Cardiac fibroblast (primary cell): ENCODE measurements around the gene MBL2.
A peak's percentile ranks its signal among the peaks of the same experiment; 100 is the strongest.

Experiments
- DNase-seq, 2 donors: peaks; one replicate each; pipeline versions ENCODE4 v3.0.0 to v3.0.0-alpha.2; 2010; ENCODE audit warnings: low read depth in 2 of 2
- H3K4me3 ChIP-seq, 2 donors: replicated peaks in 1 of 2; 1 replicate in 1 of 2; 2 replicates in 1 of 2; pipeline ENCODE4 v1.5.1; 2011; ENCODE audit warnings: low read depth in 2 of 2, low read length in 2 of 2, mild to moderate bottlenecking in 2 of 2, moderate library complexity in 1 of 2
- TF ChIP-seq, protein P1 (sequence below): IDR thresholded peaks from one replicate; pipeline ENCODE4 v1.5.1; 2011; ENCODE audit warnings: low read depth, mild to moderate bottlenecking, low read length, inconsistent platforms

Gene MBL2

DNA sequence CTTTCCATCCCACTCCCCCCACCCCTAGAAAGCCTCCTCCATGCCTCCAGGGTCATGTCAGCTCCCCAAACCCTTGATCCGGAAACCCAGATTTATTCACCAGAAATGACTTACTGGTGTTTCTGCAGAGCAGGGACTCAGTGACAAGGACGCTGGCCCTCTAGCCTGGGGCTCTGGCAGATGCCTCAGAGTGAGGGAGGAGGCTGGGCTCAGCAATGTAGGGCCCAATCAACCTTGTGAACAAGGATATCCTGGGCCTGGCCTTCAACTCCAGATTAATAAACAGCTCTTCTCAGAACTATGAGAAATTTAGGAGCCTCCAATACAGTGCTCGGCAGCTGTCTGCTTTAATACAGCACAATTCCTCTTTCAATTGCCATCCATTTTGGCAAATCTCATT is at the start of gene MBL2:
MBL2 (minus strand) TSS at position 162 of the 400 bp plus-strand sequence. CDS start 1,149 bp downstream, outside the sequence.
- H3K4me3 ChIP-seq: no peak within 1 kb of the TSS
- TF ChIP-seq, protein P1, sequence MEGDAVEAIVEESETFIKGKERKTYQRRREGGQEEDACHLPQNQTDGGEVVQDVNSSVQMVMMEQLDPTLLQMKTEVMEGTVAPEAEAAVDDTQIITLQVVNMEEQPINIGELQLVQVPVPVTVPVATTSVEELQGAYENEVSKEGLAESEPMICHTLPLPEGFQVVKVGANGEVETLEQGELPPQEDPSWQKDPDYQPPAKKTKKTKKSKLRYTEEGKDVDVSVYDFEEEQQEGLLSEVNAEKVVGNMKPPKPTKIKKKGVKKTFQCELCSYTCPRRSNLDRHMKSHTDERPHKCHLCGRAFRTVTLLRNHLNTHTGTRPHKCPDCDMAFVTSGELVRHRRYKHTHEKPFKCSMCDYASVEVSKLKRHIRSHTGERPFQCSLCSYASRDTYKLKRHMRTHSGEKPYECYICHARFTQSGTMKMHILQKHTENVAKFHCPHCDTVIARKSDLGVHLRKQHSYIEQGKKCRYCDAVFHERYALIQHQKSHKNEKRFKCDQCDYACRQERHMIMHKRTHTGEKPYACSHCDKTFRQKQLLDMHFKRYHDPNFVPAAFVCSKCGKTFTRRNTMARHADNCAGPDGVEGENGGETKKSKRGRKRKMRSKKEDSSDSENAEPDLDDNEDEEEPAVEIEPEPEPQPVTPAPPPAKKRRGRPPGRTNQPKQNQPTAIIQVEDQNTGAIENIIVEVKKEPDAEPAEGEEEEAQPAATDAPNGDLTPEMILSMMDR: no peak
- DNase-seq: no peak

GRCh38 chr10:52820309-52820708 is 47.7 kb upstream of the MBL2 start:
- TF ChIP-seq, protein P1: no peak
- no peak for DNase-seq
- no peak overlapping the region for H3K4me3 ChIP-seq

DNA sequence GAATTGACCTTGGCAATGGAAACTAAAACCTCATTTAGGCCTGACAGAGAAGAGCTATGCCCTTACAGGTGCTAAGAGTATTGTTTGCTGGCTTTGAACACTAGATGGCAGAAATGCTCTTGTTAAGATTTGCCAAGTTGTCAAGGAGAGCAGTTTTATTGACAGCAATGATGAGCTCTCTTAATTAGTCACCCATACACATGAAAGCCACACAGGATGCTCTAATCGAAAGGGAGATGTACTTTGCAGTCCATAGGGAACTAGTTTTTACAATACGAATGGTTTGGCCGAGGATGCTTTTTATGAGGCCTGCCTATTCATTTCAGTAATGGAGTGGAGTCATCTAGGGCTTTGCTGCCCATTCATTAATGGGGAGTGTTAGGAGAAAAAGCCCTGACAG is 45.4 kb upstream of the MBL2 start:
- peak; percentile 50 to 66 for DNase-seq
- H3K4me3 ChIP-seq: no peak overlapping the region
- TF ChIP-seq, protein P1: peak; percentile 56

DNA sequence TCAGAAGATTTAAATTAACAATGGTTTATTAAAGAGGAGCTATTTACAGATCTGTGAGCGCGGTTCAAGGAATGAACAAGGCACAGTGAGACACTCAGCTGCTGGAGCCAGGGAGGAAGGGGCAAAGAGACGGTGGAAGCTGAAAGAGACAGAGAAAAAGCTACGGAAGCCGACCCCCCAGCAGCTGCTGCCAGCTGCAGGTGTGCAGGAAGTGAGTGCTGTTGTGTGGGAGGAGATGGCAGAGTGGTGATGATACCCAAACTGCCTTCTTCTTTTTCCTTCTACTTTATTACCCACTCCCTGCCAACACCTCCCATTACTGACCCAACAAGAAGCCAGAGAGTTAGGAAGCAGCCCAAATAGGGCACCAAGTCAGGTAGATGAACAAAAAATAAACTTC is 41.9 kb upstream of the MBL2 start:
- no peak overlapping the region for H3K4me3 ChIP-seq
- no peak for DNase-seq
- TF ChIP-seq, protein P1: no peak

GRCh38 chr10:52811776-52812175 is 39.2 kb upstream of the MBL2 start:
- no peak for DNase-seq
- TF ChIP-seq, protein P1: no peak

GRCh38 chr10:52810761-52811160 is 38.2 kb upstream of the MBL2 start:
- DNase-seq: no peak
- TF ChIP-seq, protein P1: no peak
- H3K4me3 ChIP-seq: no peak overlapping the region

More at GRCh38 chr10:52811776-52812175, 39.2 kb upstream of the MBL2 start:
- H3K4me3 ChIP-seq: no peak overlapping the region

DNA sequence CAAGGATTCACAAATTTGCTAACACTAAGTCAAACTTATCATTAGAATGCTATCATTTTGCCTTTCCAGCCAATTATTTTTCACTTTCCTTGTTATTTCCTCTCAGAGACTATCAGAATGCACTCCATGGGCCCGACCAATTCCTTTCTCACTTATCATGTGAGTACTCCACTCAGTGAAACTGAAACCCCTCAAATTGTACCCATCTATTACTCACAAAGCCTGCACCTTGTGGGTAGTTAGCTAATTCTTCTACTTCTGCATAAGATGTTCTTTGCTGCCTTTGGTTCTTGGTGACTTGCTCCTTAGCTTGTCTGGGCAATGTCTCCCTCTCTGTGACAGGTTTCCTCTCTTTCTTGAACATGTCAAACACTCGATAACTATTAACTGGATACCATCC is 35.2 kb upstream of the MBL2 start:
- DNase-seq: no peak
- H3K4me3 ChIP-seq: no peak overlapping the region
- TF ChIP-seq, protein P1: no peak
